Gastroesophageal sphincter (tissue), 4 donors: Measurements from ENCODE around the gene POMGNT2. TPM values are rescaled to one million over a fixed set of nuclear protein-coding genes. Genes with fewer than 3 reads are reported as not detected.

ENCODE experiments used
- ATAC-seq: fragments of 150-250 bp; one replicate; pipeline ENCODE4 v1.9.1; 2016; ENCODE audit warnings: mild to moderate bottlenecking, moderate library complexity
- H3K27ac ChIP-seq, 4 donors: fragments of 200-600 bp; sonication (generic) in 3 of 4; 1 replicate in 3 of 4; 2 replicates in 1 of 4; pipeline ENCODE4 v1.5.1; 2016 to 2019
- H3K27me3 ChIP-seq: fragments of 200-600 bp; sonication (generic); one replicate; pipeline ENCODE4 v1.5.1; 2019
- H3K36me3 ChIP-seq, 2 donors: fragments of 200-600 bp; sonication (generic); one replicate each; pipeline ENCODE4 v1.5.1; 2019; ENCODE audit warnings: control low read depth in 1 of 2
- H3K4me1 ChIP-seq, 3 donors: fragments of 200-600 bp; sonication (generic); 1 replicate in 2 of 3; 2 replicates in 1 of 3; pipeline ENCODE4 v1.5.1; 2016 to 2019; ENCODE audit warnings: control low read depth in 2 of 3
- H3K4me3 ChIP-seq, 2 donors: fragments of 200-600 bp; sonication (generic); one replicate each; pipeline ENCODE4 v1.5.1; 2019; ENCODE audit warnings: mild to moderate bottlenecking in 1 of 2, moderate library complexity in 1 of 2
- H3K9me3 ChIP-seq, 3 donors: fragments of 200-600 bp; sonication (generic); one replicate each; pipeline ENCODE4 v1.5.1; 2017 to 2019; ENCODE audit warnings: control low read depth in 2 of 3
- EP300 ChIP-seq: sonication (generic); formaldehyde crosslinking; IDR thresholded peaks from one replicate; pipeline ENCODE4 v1.6.1; 2017; ENCODE audit warnings: antibody characterized with exemption, mild to moderate bottlenecking
- POLR2A ChIP-seq, 2 donors: fragments of 450-650 bp; IDR thresholded peaks; one replicate each; pipeline ENCODE4 v1.6.1; 2017; ENCODE audit warnings: antibody characterized with exemption in 2 of 2, mild to moderate bottlenecking in 2 of 2, moderate library complexity in 1 of 2
- POLR2AphosphoS5 ChIP-seq: sonication (generic); formaldehyde crosslinking; IDR thresholded peaks from one replicate; pipeline ENCODE4 v1.6.1; 2017; ENCODE audit warnings: antibody characterized with exemption
- WGBS, 2 donors: methylation state at CpG; one replicate each; pipeline ENCODE4 v1.1.5; 2018; ENCODE audit warnings: low coverage in 1 of 2; 5-methylcytosine and 5-hydroxymethylcytosine counted together
- total RNA-seq, 4 donors: library from RNA; depleted of rRNA; stranded (reverse); fragments of >200 nt; gene quantifications; one replicate each; pipeline ENCODE4 v1.1.0, GENCODE V29; 2016
- TF ChIP-seq, protein P1 (sequence below), 4 experiments: fragments of 200-600 bp in 2 of 4; fragments of 450-650 bp in 2 of 4; sonication (generic) in 1 of 4; IDR thresholded peaks; one replicate each; pipeline ENCODE4 v1.5.1; 2017 to 2019; ENCODE audit warnings: antibody characterized with exemption in 4 of 4, mild to moderate bottlenecking in 2 of 4, moderate library complexity in 2 of 4

Gene POMGNT2
- total RNA-seq, 4 donors from 2014 or later, result 23.9 to 39.7 (median 34.9) TPM

DNA sequence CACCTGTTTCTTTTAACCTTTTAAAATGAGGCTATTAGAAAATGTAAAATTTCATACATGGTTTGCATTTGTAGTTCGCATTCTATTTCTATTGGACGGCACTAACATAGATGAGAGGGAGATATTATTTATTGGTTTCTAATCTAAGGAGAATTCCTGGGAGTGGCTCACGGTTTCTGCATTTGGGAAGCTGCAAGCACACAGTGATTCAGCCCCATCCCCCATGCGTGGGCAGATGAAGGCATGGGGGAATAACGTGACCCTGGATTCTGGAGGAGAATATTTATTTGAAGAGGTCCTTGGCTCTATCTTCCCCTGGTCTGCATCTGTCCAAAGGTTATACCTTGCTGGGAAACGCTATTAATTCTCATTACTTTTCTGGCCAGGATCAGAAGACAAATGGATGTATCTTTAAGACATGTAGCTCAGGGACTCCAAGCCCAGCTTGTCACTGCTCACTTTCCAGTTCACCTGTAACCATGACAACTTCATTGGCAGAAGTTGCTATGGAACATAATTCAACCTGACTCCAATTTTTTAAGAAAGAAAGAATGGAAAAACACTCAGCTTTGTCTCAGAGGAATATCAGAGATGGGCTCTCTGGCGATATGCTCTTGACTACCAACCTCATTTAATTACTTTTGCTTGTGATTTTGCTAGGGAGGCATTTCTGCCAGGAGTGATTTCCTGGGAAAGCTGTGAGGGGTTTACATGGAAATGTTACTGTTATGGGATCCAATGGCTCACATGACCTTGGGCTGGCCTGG is 27.2 kb upstream of the POMGNT2 start:
- ATAC-seq, result no peak
- TF ChIP-seq POLR2AphosphoS5 (no peak), EP300 (no peak), POLR2A (IDR thresholded peaks at IDR 0.05) (no peak)
- TF ChIP-seq, protein P1, sequence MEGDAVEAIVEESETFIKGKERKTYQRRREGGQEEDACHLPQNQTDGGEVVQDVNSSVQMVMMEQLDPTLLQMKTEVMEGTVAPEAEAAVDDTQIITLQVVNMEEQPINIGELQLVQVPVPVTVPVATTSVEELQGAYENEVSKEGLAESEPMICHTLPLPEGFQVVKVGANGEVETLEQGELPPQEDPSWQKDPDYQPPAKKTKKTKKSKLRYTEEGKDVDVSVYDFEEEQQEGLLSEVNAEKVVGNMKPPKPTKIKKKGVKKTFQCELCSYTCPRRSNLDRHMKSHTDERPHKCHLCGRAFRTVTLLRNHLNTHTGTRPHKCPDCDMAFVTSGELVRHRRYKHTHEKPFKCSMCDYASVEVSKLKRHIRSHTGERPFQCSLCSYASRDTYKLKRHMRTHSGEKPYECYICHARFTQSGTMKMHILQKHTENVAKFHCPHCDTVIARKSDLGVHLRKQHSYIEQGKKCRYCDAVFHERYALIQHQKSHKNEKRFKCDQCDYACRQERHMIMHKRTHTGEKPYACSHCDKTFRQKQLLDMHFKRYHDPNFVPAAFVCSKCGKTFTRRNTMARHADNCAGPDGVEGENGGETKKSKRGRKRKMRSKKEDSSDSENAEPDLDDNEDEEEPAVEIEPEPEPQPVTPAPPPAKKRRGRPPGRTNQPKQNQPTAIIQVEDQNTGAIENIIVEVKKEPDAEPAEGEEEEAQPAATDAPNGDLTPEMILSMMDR (IDR thresholded peaks at IDR 0.05), result no peak
- peak overlapping the region in 1 of 4 donors; percentile 43 for H3K27ac ChIP-seq

DNA sequence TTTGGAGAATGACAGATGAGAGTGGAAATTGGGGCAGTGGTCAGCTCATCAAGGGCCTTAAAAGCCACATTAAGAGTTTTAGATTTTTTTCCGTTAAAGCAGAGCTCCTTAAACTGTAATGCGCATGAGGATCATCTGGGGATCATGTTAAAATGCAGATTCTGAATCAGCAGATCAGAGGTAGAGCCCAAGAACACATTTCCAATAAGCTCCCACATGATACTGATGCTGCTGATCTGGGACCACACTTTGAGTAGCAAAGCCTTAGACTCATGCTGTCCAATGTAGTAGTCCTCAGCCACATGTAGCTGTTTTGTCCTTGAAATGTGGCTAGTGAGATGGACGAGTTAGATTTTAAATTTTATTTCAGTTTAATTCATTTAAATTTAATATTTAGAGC is 26.3 kb upstream of the POMGNT2 start:
- 70 to 73% methylated on average over 3 of the region's 3 CpGs for WGBS, 2 donors
- Histone ChIP-seq H3K4me3 (no peak overlapping the region), H3K27ac (no peak overlapping the region), H3K4me1 (peaks cover 0 to 15% (median 0%) of the 10 kb centered on the region in 3 donors), H3K36me3 (no peaks in the 10 kb centered on the region), H3K9me3 (peaks cover 0 to 8% (median 0%) of the 10 kb centered on the region in 3 donors), H3K27me3 (no peaks in the 10 kb centered on the region)
- ATAC-seq, result no peak
- TF ChIP-seq EP300, result no peak
- no peak for TF ChIP-seq POLR2AphosphoS5
- TF ChIP-seq, protein P1 (IDR thresholded peaks at IDR 0.05), result no peak
- TF ChIP-seq POLR2A (IDR thresholded peaks at IDR 0.05), result no peak

More for the DNA sequence above, 27.2 kb upstream of the POMGNT2 start:
- peaks cover 0 to 8% (median 0%) of the 10 kb centered on the region in 3 donors for H3K9me3 ChIP-seq
- H3K4me3 ChIP-seq, result no peak overlapping the region
- WGBS, 2 donors, result 40 to 59% methylated on average over 7 of the region's 7 CpGs
- no peaks in the 10 kb centered on the region for H3K36me3 ChIP-seq
- H3K4me1 ChIP-seq, result peaks cover 0 to 15% (median 0%) of the 10 kb centered on the region in 3 donors
- H3K27me3 ChIP-seq, result no peaks in the 10 kb centered on the region

DNA sequence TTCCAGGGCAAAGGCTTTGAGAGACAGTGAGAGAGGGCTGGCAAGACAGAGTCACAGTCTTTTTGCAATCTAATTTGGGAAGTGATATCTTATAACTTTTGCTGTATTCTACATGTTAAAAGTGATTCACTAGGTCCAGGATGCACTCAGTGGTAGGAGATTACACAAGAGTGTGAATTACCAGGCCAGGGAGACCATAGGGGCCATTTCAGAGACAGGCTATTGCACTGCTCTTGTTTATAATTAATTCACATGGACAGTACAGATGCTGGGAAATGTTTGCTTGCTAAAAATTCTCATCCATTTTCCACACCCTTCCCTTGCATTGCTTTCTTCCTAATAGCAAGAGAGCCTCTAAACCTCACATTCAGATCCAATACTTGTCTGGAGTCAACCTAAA is 22.6 kb upstream of the POMGNT2 start:
- H3K27me3 ChIP-seq, result no peaks in the 10 kb centered on the region
- no peaks in the 10 kb centered on the region for H3K36me3 ChIP-seq
- H3K4me1 ChIP-seq, result peaks cover 0 to 14% (median 0%) of the 10 kb centered on the region in 3 donors
- H3K4me3 ChIP-seq, result no peak overlapping the region
- no peaks in the 10 kb centered on the region for H3K9me3 ChIP-seq
- no peak overlapping the region for H3K27ac ChIP-seq
- no peak for ATAC-seq
- TF ChIP-seq POLR2AphosphoS5, result no peak
- no peak for TF ChIP-seq POLR2A (IDR thresholded peaks at IDR 0.05)
- TF ChIP-seq, protein P1 (IDR thresholded peaks at IDR 0.05), result no peak
- no peak for TF ChIP-seq EP300

DNA sequence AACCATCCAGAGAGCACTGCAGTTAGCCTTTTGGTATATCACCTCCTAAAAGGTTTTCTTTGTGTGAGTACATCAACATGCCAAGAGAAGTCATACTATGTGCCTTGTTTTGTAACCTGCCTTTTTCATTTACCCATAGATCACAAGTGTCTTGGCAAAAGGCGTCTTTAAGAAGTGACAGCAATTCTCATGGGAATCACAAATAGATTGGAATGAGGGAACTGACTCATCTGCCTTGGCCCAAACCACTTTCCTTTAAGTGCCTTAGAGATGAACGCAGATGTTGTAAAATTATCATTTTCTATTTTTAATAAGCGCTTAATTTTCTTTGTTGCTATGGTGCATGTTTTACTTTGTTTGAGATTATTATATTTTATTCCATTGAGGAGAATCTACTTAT is 20.7 kb upstream of the POMGNT2 start:
- H3K27me3 ChIP-seq, result no peaks in the 10 kb centered on the region
- no peaks in the 10 kb centered on the region for H3K36me3 ChIP-seq
- no peak for ATAC-seq
- H3K27ac ChIP-seq, result peak overlapping the region in 1 of 4 donors; percentile 1
- TF ChIP-seq POLR2A (IDR thresholded peaks at IDR 0.05), result no peak
- TF ChIP-seq POLR2AphosphoS5, result no peak
- TF ChIP-seq EP300, result no peak
- H3K4me3 ChIP-seq, result no peak overlapping the region
- H3K4me1 ChIP-seq, result no peaks in the 10 kb centered on the region
- no peaks in the 10 kb centered on the region for H3K9me3 ChIP-seq
- 31 to 45% methylated on average over 3 of the region's 3 CpGs for WGBS, 2 donors

DNA sequence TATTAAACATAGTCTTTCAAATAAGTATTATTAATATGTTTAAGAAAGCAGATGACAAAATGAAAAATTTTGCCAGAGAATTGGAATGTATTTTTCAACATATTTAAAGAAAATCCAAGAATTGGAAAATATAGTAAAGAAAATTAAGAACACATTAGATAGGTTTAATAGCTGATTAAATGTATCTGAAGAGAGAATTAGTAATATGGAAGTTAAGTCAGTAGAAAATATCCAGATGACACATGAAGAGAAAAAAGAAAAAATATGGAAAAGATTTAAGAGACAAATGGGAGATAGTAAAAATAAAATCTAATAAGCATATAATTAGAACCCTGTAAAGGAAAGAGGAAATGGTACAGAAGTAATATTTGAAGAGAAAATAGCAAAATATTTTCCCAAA is 18.0 kb upstream of the POMGNT2 start:
- Histone ChIP-seq H3K36me3 (no peaks in the 10 kb centered on the region), H3K27me3 (no peaks in the 10 kb centered on the region), H3K27ac (no peak overlapping the region), H3K9me3 (no peaks in the 10 kb centered on the region), H3K4me3 (no peak overlapping the region), H3K4me1 (no peaks in the 10 kb centered on the region)
- TF ChIP-seq POLR2A (IDR thresholded peaks at IDR 0.05) (no peak), POLR2AphosphoS5 (no peak)
- TF ChIP-seq, protein P1 (IDR thresholded peaks at IDR 0.05), result no peak
- ATAC-seq, result no peak
